Fibroblast of upper back skin (primary cell): ENCODE measurements around the gene TYW5.
"Not testable (repeated sequence)": the region's sequence is repeated elsewhere in the genome, so short reads cannot be mapped to it uniquely, and the experiment has no call there.

Source experiments
- DNase-seq: peaks from one replicate; pipeline ENCODE4 v3.0.0-alpha.2; 2013

Gene TYW5

DNA sequence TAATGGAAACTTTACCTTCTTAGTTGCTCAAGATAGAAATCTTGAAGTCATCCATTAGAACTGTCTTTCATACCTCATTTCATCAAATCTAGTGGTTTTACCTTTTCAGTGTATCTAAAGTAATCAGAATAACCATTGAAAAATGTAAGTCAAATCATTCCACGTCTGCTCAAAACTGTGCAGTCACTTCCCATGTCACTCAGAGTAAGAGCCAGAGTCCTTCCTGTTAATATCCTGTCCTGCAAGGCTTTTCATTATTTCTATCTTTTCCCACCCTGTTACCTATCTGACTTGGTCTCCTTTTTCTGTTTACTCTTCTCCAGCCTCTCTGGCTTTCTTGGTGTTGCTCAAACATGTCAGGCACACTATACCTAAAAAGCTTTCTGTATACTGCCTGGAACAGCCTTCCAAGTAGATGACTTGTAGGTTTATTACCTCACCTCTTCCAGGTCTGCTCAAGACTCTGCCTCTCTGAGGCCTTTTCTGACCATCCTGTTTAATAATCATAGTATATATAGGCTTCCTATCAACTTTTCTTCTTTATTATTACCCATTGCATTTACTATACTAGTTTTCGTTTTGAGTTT lies 40.8 kb downstream of the TYW5 start:
- no peak for DNase-seq

DNA sequence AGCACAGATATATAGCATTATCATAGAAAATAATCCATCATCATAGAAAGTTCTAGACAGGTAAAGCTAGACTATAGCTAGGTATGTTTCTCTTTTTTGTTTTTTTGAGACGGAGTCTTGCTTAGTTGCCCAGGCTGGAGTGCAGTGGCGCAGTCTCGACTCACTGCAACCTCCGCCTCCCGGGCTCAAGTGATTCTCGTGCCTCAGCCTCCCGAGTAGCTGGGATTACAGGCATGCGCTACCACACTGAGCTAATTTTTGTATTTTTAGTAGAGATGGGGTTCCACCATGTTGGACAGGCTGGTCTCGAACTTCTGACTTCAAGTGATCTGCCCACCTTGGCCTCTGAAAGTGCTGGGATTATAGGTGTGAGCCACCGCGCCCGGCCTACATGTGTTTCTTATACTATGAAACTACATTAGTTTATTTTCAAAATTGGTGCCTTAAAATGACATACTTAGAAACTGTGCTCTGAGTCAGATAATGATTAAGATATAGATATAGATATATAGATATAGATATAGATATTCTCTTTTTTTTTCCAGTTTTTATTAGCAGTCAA lies 42.7 kb downstream of the TYW5 start:
- not testable (repeated sequence) for DNase-seq

DNA sequence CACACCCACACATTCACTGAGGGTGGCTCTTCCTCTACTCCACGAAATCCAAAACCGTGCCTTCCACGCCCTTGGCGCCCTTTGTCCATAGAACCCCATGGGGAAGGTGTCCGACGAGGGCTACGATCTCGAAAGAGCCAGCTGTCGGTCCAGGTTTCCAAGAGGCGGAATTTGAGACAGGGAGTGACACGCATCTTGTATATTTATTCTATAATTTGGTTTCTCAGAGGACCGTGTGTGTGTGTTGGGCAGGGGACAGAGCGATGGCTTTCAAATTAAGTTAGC lies 43.5 kb downstream of the TYW5 start:
- DNase-seq: no peak

DNA sequence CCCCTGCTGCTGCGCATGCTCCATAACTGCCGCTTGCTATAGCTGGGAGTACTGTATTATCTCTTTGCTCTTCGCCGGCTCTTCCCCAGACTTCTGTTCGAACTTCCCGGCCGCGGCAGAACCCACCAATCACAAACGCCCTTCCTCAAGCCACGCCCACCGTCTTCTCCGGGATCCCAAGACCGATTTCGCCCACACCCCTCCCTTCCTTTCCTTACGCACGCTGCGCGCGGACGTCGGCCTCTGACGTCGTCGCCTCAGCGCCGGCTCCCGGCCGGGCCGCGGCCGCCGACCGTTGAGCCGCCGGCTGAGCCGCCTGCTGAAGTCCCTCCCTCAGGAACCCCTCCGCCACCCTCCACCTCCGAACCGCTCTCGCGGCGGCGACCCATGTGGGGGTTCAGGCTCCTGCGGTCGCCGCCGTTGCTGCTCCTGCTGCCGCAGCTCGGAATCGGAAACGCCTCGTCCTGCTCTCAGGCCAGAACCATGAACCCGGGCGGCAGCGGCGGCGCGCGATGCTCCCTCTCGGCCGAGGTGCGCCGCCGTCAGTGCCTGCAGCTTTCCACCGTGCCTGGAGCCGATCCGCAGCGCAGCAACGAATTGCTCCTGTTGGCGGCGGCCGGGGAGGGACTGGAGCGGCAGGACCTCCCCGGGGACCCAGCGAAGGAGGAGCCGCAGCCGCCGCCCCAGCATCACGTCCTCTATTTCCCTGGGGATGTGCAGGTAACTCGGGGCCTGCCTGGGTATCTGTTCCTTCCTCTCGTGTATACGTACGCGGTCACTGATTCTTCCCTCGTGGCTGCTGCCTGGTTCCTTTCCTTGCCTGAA lies 44.0 kb downstream of the TYW5 start, which contains the start of gene C2orf69:
Gene C2orf69 (plus strand): TSS at position 242 of the 825 bp plus-strand sequence. CDS start 146 bp downstream, at position 388.
- peak; percentile 96 for DNase-seq

DNA sequence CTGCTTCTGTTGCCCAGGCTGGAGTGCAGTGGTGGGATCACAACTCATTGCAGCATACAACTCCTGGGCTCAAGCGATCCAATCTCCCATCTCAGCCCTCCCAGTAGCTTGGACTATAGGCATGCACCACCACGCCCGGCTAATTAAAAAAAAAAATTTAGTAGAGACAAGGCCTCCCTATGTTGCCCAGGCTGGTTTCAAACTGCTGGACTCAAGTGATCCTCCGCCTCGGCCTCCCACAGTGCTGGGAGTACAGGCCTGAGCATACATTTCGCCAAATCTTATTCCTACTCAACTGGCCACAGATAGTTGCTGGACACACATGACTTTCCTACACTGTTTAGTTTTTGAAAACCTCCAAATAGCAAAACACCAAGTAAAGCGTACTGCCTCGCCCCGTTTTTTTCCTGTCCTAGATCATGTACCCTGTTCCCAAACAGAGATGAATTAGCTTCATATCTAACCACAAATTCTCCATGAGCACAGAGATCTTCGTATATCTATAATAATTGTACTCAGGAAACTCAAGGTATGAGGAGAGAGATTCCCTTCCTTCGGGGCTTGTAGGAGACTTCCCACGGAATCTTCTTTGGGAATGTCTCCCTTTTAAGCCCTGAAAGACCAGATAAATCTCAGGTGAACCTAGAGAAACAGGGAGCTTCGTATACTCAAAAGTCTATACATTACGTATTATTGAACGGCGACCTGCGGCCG lies 44.8 kb downstream of the TYW5 start:
- no peak for DNase-seq

DNA sequence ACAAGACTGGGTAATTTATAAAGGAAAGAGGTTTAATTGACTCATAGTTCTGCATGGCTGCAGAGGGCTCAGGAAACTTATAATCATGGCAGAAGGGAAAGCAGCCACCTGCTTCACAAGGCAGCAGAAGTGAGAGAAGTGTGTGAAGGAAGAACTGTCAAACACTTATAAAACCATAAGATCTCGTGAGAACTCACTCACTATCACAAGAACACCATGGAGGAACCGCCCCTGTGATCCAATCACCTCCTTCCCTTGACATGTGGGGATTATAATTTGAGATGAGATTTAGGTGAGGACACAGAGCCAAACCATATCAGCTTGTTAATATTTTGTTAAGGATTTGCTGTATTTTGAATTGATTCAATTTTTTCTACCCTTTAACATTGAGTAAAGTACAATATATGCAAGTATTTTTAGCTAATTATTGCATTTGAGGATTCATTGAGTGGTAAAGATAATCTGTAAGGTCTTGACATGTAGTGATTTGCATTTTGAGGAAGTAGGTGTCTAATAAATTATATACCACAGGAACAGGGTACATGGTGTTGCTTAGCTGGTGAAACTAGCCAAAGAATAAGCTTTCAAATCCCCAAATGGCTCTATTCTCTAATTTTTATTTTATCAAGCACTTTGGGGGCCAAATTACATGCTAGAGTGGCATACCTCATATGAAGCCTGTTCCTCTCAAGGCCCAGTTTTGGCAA lies 48.1 kb downstream of the TYW5 start:
- DNase-seq: no peak

DNA sequence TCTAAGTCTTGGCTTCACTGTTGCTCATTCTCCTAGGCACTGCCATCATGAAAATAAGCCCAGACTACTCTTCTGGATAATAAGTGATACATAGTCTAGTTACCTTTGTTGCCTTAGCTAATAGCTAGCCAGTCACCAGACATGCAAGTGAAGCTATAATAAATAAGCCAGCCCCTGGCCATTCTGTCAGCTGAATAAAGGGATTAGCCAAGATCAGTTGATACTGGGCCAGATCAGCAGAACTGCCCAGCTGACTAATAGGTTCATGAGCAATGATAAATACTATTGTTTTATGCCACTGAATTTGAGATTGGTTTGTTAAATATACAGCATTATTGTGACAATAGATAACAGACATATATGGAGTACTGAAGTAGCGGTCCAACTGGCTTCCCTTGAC lies 52.2 kb downstream of the TYW5 start:
- no peak for DNase-seq

DNA sequence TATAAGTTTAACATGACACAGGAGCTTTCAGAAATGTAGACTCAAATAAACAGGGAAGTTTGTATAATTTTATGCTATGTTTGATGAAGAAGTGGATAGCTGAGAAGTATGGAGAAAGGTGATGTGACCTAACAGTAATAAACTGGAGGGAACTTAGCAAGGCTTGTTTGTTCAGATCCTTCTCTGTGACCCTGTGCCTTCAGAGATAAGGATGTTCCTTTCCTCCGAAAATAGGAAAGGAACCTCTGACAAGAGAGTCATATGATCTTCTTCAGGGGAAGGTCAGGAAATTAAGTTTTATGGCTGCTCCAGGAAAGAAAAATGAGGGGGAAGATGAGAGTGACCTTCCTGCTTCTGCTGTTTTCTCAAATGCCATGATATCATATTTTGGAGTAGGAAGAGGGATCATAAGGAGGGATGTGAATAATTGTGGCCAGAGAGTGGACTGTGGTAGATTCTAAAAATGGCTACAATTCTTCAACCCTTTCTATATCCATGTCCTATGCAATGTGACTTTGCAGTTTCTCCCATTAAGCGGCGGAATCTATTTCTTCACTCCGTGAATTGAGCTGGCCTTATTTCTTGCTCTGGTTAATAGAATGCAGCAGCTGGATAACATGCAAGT lies 52.7 kb downstream of the TYW5 start:
- DNase-seq: no peak

DNA sequence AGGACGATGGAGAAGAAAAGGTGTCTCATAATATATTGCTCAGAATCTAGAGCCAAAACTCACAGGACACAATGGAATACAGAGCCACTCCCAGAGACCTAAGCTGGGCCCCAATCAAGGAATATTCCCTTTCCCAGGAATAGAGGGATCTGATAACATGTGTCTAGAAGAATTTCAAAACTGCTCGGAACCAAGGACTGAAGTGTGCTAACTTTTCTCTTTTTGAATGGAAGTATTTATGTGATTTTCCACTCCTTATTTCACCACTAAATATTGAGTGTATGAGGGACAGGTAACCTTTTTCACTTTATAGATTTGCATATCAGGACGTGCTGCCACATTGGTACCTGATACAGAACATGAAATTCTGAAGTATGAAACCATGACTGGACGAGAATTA lies 53.3 kb downstream of the TYW5 start:
- DNase-seq: no peak

DNA sequence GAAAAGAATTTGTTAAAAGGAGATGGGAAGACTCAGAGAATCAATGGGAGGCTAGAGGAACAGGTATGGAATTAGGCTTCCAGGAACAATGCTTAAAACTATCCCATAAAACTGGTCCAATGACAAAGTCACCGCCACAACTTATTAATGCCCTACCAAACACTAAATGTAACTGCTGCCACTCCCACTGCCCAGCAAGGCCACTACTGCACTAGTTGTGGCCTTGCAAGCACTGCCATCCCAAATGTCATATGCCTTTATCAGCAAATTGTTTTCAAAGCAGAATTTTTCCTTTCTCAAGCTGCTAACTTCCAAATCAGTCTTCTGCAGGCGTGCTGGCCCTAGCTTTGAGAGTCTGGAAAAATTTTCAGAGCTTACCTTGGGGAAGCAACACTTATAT lies 58.7 kb downstream of the TYW5 start:
- DNase-seq: no peak

DNA sequence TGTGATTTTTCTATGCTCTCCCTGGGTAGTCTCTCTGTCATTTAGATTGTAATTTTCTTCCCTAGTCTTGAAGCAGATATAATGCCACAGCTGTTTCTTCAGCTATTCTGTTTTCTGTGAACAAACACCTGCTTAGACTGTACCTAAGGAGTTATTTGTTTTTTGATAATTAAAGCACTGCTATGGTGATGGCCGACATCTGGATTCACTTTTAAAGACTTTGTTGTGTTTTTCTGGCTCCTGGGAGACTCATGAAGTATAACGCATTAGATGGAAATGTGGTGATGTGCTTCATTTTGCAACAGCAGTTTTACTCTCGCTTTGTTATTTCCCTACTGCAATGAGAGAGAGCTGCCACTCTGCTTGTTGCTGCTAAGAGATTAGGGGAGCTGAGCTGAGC lies 59.9 kb downstream of the TYW5 start:
- DNase-seq: peak; percentile 5

DNA sequence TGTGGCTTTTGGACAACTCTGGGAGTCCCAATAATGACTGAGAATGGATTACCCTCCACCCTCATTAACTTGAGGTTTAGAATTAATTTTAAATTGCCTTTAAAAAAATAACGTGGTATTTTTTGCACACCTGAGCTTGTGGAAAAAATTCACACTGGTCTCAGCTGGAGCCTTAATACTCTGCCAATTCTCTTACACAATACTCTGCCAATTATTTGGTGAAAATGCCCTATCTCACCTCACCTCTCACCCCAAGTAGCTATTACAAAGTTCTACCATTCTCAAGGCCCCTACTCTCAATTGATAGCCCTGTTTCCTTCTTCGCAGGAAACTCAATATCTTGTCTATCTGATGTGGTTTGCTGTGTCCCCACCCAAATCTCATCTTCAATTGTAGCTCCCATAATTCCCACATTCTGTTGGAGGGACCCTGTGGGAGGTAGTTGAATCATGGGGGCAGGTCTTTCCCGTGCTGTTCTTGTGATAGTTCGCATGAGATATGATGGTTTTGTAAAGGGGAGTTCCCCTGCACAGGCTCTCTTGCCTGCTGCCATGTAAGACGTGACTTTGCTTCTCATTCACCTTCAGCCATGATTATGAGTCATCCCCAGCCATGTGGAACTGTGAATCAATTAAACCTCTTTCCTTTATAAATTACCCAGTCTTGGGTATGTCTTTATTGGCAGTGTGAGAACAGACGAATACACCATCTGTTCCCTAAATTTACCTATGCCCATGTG lies 71.6 kb downstream of the TYW5 start:
- no peak for DNase-seq

DNA sequence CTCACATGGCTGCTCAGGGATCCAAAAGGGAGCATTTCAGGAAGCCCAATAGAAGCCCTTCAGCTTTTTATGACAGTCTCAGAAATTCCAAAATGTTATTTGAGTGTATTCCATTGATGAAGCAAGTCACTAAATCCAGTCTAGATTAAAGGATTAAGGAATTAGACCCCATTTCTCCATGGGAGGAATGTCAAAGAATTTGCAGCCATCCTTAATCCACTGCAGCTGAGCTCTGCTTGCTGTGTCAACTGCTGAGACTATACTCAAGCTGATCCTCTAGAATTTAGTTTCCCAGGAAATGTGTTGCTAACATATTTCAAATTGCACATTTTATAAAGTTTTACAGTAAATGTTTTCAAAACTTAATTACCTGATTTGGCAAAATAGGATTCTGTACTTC lies 72.6 kb downstream of the TYW5 start:
- DNase-seq: no peak
